M059J (cell line): ENCODE data around the gene GNLY. TPM values are rescaled to one million over a fixed set of nuclear protein-coding genes. Genes with fewer than 3 reads are reported as not detected.
"Not testable (repeated sequence)": the region's sequence is repeated elsewhere in the genome, so short reads cannot be mapped to it uniquely, and the experiment has no call there.

Source experiments
- DNase-seq: peaks from one replicate; pipeline ENCODE4 v3.0.0-alpha.2; 2012; ENCODE audit warnings: low read depth
- total RNA-seq: library from RNA; depleted of rRNA; stranded (reverse); fragments of >200 nt; shearing (Covaris generic); gene quantifications from 2 replicates; pipeline ENCODE4 v1.2.3, GENCODE V29; 2014; rRNA removed

Gene GNLY
- total RNA-seq = not detected in 2 replicates

DNA sequence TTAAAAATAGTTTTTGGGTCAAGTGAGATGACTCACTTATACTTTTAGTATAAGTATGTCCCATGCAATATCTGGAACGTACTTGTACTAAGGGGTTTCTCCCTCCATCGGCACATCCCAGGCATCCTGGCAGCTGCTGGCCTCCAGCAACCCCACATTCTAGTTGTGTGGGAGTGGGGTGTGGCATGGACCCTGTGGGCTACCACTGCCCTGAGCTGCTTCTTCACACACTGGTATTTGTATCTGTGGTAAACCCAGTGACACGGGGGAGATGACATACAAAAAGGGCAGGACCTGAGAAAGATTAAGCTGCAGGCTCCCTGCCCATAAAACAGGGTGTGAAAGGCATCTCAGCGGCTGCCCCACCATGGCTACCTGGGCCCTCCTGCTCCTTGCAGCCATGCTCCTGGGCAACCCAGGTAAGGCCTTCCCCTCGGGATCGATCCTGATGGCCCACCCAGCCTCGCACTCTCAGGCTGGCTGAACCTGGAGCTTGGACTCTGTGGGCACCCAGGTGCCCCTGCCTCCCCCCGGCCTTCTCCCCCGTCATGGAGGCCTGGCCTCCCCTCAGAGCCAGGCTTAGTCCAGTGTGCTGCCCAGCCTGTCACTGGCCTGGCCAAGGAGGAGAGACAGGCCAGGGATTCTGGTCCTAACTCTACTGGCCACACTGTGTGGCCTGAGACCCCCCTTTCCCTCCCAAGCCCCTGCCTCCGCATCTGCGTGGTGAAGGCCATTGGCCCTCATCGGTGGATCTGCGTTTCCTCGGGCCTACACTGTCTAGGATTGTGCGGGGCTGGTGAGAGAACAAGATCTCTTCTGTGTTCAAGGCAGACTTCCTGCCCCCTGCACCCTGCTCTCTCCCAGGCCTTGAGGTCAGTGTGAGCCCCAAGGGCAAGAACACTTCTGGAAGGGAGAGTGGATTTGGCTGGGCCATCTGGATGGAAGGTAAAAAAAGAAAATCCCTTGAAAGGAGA, at the start of gene GNLY:
TSS of gene GNLY (plus strand) at position 307 of the 974 bp plus-strand sequence. CDS start at position 368, 61 bp downstream.
- DNase-seq = no peak

DNA sequence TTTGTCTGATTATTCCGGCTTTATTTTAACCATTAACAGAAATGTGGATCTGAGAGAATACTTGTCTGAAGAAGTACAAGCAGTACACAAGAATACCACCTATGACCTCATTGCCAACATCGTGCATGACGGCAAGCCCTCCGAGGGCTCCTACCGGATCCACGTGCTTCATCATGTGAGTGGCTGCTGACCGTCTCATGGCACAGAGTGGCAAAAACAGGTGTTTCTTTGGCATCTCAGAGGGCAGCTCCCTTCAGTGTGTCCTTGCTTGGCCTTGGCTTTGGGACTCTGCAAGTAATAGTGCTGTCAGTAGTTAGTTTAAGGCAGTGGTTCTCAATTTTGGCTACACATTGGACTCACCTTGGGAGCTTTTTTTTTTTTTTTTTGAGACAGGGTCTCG, 49.2 kb upstream of the GNLY start:
- DNase-seq = no peak

DNA sequence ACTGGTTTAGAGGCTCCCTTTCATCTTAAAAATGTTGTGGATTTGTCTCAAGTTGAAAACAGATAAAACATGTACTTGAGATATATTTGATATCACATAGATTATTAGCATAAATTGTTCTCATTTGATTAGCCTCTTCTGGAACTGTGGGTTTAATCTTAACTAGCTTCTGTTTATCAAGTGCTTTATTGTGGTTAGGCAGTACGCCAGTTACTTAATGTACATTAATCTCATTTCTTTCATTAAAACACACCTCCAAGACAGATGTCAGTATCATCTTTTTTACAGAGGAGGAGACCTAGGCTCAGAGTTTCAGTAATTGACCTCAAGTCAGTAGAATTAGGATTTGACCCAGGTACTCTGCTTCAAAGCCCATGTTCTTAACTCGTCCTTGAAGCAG, 48.0 kb upstream of the GNLY start:
- no peak for DNase-seq

DNA sequence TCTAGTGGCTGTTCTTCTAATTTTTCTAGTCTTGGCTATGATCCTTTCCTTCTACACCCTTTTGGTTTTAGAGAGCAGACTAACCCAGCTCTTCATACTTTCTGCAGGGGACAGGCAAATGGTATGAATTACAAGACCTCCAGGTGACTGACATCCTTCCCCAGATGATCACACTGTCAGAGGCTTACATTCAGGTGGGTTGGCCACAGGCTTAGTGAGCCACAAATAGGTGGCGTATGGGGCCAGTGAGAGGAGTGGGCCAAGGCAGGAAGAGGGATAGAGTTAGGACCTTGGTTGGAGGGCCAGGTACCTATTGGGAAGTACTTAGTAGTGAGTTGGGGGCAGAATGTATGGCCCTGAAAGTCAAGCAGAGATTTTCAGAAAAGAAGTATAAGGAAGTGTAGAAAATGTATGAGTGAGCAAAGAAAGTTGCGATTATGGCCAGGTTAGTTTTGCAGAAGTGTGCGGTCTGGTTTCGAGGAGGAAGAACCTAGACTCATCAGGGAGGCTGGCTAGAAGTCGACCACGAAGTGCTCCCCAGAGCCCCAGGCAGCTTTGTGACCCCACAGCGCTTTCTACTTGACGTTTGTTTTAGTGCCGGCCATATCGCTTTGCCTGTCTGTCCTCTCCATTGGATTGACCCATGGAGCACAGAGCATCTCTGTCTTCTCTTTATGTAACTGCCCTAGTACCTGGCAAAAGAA, 46.2 kb upstream of the GNLY start:
- no peak for DNase-seq

DNA sequence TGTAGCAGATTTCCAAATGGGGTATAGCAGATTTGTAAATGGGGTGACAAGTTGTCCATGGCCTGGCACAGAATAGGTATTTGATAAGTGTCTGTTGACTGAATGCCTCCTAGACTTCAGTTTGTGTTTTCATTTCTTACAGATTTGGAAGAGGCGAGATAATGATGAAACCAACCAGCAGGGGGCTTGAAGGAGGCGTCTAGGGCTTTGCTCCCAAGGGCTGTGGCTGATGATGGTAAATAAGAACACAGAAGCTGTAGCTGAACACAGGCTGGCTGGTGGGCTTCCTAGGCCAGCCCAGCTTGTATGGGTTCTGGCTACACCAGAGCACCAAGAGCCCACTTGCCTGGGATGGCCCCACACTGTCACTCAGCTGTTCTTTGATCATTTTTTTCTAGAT, 45.5 kb upstream of the GNLY start:
- peak; percentile 48 for DNase-seq

DNA sequence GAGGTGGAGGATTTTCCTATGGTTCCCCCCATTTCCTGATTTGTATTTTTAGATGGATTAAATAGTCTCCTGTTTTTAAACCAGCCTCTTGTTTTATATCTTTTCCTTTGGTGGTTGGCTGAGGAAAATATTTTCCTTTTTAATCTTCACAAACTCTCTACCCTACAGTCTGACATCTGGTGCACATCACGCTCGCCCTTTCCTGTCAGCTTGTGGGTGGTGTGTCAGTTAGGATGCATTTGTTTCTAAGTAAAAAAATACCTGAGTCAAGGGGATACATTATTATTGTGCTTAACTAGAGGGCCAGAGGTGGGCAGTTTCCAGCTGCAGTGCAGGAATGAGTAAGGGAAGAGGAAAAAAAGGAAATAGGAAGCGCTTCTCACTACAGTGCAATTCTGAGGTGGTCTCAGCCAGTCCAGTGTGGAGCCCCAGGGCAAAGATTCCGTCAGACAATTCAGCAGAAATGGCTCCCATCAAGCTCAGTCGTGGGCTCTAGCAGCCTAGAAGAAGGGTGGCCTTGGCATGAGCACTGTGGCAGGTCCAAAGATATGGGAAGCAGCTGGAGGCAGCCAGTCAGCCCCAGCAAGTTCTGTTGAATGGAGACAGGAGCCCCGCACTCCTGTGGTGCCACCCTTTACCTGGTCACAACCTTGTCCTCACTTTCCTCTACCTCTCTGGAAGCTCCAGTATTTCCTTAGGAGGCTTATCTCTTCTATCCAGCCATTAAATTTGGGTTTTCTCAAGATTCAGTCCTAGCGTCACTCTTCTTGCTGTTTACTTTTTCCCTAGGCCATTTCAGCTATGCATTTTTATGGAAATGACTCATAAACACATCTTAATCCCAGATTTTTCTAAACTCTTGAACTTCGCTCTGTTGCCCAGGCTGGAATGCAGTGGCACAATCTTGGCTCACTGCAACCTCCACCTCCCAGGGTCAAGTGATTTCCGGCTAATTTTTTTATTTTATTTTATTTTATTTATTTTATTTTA, 44.7 kb upstream of the GNLY start:
- peak; percentile 80 for DNase-seq

DNA sequence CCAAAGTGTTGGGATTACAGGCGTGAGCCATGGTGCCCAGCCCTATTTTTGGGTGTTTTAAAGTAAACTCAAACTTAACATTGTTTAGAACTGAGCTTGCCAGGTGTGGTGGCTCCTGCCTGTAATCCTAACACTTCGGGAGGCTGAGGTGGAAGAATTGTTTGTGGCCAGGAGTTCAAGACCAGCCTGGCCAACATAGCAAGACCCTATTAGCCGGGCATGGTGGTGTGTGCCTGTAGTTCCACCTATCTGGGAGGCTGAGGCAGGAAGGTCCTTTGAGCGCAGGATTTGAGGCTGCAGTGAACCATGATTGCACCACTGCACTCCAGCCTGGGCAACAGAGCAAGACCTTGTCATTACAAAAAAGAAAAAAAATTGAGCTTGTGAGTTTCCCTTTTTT, 43.7 kb upstream of the GNLY start:
- DNase-seq = no peak

DNA sequence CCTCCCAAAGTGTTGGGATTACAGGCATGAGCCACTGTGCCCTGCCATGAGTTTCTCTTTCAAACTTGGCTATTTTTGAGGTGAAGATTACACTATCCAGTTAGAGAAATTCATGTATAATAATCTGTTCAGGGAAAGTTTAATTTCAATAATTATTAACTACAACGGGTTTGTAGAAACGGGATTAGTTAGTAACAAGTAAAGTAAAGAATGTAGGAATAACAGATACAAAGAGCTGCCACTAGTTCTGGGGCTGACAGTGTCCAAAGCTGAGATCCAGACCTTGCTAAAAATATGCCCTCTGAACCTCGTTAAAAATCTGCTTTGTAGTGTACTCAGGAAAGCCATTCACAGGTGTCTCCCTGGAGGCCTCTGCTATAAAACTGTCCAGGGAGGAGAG, 43.1 kb upstream of the GNLY start:
- DNase-seq = no peak

DNA sequence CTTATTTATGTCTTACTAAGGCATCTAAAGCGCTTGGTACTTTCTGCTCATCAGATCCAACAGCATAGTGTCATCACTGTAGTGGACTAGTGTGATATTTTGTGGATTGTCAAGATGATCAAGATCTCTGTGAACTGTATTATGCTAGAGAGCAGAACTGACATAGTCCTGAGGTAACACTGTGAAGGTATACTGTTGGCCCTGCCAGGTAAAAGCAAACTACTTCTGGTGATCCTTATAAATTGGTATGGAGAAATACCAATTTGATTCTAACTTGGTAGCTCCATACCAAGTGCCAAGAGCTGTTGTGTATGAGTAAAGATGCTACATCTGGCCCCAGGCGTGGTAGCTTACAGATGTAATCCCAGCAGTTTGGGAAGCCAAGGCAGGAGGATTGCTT, 42.1 kb upstream of the GNLY start:
- DNase-seq = no peak

DNA sequence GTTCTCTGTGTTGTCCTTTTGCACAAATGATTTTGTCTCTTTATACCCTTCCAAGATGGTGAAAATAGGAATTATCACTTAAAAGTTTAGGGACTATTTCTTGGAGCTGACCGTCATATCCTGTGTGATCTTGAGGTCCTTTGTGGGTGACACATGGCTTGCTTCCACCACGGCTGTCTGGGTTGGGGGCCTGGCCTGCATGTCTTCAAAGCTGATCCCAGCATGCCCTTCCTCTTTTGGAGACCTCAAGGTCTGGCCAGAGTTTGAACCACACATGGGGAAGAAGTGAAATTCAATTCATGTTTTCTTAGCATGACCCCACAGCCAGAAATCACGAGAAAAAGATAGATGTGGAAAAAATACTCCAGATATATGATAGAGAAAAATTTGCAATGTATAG, 40.2 kb upstream of the GNLY start:
- no peak for DNase-seq

DNA sequence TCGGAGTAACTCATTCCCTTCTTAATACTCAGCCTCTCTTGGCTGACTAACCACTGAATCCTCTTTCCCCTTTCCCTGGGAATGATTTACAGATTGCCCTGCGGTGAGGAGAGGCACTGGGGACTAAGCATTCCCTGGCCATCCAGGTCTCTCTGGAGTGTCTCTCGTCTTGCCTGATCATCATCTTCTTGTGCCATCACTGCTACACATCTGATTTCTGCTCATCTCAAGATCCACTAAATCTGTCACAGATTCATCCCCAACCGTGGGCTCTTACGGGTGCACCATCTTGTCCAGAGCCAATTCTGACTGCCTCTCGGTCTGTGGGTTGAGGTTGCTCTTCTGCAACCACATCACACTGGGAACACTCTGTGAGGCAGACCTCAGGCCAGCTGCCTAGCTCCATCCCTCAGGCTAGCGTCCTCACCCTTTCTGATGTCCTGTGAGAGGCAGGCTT, 38.2 kb upstream of the GNLY start:
- peak; percentile 55 for DNase-seq

DNA sequence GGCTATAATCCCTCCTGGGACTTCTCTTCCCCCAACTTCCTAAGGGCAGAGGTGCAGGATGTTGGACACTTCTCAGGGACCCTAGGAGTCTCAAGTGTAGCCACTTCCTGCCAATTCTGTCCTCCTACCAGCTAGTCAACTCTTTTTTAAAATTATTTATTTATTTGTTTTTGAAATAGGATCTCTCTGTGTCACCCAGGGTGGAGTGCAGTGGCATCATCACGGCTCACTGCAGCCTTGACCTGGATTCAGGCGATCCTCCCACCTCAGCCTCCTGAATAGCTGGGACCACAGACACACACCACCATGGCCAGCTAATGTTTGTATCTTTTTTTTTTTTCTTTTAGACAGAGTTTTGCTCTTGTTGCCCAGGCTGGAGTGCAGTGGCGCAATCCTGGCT, 37.7 kb upstream of the GNLY start:
- peak; percentile 42 for DNase-seq

DNA sequence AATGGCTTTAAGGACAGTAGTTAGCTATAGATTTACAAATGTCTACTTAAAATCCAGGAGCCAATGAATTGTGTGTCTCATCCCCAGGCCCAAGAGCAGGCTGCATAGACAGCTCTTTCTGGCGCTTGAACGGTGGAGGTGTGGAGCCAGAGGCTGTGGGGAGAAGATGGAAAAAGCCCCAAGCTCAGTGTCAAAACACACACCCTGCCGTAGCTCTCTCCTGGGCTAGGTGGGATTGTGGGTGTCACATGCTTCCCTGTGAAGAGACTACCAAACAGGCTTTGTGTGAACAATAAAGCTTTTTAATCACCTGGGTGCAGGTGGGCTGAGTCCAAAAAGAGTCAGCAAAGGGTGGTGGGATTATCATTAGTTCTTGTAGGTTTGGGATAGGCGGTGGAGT, 36.8 kb upstream of the GNLY start:
- DNase-seq = not testable (repeated sequence)

DNA sequence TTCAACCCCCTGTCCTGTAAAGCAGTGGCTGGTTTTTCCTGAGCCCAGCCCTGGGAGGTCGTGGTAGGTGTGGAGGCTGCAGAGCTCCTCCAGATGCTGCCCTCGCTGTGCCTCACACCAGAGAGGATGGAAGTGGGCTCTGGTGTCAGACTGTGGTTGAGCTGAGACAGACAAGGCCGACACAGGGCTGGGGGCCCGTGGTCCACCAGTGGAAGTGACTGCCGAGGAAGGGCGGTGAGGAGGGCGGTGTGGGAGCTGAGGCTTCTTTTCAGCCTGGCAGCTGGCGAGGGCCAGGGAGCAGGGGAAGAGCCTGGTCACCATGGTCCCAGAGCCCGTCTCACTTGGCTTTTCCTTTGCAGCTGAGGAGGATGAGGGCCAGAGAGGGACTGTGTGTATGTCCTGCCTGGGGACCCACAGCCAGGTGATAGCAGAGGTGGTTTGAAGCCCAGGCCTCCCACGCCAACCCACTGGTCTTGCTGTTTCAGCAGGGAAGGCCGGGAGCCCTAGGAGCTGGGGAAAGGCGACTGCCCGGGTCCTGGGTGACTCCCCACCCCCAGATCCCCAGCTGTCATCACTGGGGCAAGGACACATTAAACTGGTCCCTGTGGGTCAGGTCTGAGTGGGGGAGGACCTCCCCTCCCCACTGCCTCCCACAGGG, 34.7 kb upstream of the GNLY start:
- no peak for DNase-seq

DNA sequence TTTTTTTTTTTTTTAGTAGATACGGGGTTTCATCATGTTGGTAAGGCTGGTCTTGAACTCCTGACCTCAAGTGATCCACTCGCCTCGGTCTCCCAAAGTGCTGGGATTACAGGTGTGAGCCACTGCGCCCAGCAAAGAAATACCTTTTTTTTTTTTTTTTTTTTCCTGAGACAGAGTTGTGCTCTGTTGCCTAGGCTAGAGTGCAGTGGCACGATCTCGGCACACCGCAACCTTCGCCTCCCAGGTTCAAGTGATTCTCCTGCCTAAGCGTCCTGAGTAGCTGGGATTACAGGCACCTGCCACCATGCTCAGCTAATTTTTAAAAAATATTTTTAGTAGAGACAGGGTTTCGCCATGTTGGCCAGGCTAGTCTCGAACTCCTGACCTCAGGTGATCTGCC, 33.9 kb upstream of the GNLY start:
- DNase-seq = not testable (repeated sequence)

DNA sequence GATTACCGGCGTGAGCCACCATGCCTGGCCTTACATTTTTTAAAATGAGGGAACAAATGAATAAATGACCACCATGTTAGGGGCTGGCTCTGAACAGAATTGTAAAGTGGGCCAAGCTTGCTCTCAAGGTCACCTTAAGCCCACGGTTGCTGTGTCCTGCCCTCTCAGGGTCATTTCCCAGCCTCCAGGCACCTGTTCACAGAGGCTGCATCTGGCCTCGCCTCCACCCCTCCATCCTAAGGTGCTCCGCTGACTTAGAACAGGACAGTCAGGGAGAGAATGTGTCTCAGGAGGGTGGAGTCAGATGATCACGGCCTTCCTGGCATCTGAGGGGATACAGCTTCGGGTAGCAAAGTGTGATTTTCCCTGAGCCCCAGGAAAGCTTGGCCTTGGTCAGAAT, 33.4 kb upstream of the GNLY start:
- no peak for DNase-seq

DNA sequence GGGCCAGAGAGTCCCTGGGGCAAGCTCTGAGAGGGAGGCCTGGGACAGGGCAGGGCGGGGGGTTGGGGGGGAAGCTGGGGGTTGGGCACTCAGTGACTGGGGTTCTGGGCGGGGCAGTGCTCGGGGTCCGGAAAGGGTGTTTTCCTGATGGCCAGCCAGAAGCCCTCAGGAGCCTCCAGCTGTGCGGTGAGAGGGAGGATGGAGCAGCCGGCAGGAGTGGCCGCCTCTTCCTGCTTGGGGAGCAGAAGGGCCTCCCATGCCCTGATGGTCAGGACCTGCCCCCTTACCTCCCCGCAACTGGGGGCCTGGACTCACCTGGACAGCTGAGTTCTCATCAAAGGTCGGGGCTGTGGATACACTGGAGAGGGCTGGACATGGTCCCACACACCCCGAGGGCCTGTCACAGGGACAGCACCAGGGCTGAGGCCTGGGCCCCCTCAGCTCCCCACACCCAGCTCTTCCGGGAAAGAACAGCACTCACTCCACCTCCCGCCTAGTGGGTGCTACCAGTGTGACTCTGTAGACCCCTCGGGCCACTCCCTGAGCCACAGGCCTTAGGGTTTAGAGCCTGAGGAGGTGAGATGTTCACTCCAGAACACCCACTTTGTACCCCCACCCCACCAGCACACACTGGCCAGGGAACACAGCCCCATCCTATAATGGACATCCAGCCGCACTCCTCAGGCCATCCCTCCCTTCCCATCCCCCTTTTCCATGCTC, 32.9 kb upstream of the GNLY start:
- no peak for DNase-seq

DNA sequence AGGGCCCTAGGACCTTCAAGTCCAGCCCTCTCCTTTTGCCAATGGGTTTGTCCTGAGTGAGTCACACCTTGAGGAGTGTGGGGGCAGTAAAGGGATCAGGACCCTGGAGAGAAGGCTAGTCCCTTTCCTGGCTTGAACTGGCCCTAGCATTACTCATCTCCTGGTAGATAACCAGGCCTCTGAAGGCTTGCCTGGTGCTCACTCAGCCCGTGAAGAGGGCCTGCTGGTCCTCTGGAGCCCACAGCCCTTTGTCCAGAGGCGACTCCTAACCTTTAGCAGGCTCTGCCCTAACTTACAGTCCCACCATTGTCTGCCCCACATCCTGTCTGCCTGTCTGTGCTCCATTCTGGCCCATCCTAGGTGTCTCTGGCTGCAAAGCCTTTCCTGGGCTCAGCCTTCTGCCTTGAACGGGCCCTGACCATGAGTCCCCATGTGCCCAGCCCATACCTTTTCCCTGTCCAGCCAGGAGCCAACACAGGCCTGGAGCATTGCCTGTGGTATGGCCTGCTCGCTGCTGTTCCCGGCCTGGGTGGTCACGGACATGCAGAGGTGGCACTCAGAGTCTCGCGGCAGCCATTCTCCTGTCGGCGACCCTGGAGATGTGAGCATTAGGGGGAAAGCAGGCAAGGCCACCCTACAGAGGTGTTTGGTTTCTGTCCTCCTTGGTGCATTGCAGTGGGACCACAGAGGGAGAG, 31.1 kb upstream of the GNLY start:
- DNase-seq = peak; percentile 97
